GM21825 (cell line): ENCODE data around the gene ATF3.

ENCODE experiments used
- ATAC-seq: cut with Tn5 transposase; IDR thresholded peaks from one replicate; pipeline ENCODE4 v1.9.1; 2021; ENCODE audit warnings: mild to moderate bottlenecking, moderate library complexity; ENCODE audit not compliant: unreplicated experiment

The ATF3 gene

DNA sequence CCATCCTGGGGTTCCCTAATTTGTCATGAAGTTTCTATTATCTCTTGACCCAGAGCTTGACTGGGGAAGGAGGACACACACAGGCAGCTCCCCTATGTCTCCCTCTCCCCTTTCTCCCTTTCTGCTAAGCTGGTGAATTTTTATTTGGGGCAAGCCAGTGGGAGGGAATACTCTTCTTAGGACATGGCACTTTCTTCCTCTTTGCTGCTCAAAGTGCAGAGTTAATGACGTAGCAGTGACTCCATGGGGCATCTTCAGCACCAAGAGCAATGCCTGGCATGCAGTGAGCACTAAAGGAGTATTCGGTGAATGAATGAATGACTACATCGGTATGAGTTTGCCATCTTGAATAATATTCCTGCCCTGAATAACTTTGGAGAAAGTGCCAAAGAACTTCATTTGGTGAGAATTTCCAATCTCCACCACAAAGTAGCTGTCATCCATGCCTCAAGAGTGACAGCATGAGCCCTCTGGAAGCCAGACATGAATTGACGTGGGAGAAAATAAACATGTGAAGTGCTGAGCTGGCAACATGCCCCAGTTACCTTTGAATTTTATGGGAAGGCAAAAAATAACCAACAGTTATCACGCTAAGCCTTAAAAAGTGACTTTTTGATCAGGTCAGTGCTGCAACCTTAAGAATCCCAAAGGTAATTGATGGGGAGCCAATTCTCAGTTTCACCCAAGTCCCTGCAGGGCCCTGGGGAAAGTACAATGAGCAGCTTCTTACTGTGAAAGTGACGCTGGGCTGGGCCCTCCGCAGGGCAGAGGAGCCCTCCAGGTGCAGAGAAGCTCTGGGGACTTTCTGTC lies 22.1 kb upstream of the ATF3 start:
- peak; percentile 96 for ATAC-seq

- ATAC-seq = no peak
These were observed 21.3 kb upstream of the ATF3 start for GRCh38 chr1:212587016-212587887.

DNA sequence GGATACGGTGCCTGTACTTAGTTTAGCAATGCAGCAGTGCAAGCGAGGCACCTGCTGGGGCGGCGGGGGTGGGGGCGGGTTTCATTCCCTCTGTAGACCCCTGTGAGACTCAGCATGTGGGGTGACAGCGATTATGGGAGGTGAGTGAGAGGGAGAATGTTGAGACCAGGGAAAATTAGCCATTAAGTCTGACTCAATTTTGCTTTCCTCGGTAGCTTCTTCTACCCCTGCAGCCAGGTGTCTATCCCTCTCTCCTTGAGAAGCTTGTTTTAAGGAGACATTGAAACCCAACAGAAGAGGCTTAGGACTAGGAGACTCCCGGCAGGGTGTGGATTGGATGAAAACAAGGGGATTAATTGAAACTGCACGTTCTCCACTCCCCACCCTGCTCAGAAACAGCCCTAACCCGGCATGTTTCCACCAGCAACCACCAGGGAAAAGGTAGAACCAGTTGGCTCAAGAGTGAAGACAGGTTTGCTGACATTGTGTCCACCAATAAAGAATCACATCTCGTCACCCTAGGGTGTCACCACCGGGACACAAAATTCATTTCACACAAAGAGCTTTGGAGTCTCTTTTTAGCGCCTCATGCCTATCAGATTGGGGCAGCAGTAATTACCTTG lies 20.6 kb upstream of the ATF3 start:
- ATAC-seq = no peak

- no peak for ATAC-seq
These were observed 19.1 kb upstream of the ATF3 start for GRCh38 chr1:212589446-212589845.

GRCh38 chr1:212591922-212592321 lies 16.6 kb upstream of the ATF3 start:
- ATAC-seq = no peak

GRCh38 chr1:212593821-212594251 lies 14.7 kb upstream of the ATF3 start:
- ATAC-seq = no peak

DNA sequence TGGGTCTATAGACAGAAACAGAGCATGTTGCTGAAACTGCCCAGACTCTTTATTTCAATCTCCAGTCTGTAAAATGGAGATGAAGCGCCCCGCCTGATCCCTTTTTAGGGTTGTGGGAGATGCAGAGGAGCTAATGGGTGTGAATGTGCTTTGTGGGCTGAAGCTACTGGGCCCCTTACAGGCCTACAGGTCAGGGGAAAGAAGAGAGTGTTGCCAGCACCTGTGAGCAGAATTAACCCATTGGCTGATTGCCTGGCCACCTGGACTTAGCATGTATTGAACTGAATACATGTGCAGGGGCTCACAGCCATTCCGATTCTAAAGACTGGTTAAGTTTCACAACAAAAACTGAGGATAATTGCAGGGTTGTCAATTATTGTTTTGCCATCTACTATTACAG lies 13.9 kb upstream of the ATF3 start:
- ATAC-seq = no peak

GRCh38 chr1:212595229-212595628 lies 13.3 kb upstream of the ATF3 start:
- ATAC-seq = no peak

DNA sequence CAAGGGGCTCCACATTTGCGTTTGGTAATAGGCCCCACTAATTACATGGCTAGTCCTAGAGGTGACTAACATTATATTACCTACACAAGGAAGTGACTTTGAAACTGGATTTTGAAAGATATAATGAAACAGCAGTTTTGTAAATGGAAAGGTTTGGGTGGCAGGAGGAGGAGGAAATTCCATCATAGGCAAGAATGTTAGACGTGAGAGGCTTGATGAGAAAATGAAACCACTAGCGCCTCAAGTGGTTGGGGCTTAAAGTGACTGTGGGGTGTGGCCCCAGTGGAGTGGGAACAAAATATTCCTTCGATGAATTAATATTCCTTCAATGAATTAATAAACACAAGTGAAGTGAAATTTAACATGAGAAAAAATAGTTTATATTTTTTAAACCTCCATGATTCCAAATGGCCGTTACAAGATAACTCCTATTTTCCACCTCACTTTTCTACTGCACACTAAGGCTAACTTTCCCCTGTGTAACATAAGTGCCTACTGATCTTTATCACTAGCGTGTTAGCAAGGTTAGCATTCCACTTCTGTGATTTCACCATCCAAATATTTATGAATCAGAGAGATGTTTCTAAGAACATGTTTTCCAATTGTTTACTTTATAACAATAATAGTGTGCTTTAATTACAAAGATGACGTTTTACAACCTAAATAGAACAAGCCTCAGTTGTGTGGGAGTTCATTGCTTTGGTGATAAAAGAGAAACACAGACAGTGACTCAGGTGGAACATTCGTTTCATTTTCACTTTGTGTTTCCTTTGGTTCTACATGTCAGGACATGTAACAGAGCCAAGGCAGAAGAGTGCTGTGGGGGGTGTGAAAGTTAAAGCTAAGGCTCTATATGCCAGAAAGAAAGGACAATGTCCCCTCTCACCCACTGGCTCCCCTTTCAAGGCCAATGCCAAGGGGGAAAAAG lies 12.5 kb upstream of the ATF3 start:
- ATAC-seq = peak; percentile 90

DNA sequence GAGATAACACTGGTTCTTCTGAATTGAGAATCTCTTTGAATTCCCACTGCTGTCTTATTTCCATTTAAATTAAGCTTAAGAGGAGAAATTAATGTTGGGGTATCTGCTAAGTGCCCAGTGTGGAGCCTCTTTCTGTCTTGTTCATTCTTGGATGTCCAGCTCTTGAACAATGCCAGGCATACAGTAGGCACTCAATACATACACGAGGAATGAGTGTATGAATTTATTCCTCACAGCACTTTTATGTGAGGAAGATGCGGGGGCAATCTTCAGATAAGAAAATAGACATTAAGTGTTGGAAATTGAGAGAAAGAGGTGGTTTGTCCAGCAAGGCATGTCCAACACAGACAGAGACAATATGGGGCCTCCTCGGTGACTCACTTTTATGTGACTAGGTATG lies 11.8 kb upstream of the ATF3 start:
- ATAC-seq = no peak

GRCh38 chr1:212597487-212597886 lies 11.1 kb upstream of the ATF3 start:
- ATAC-seq = no peak

DNA sequence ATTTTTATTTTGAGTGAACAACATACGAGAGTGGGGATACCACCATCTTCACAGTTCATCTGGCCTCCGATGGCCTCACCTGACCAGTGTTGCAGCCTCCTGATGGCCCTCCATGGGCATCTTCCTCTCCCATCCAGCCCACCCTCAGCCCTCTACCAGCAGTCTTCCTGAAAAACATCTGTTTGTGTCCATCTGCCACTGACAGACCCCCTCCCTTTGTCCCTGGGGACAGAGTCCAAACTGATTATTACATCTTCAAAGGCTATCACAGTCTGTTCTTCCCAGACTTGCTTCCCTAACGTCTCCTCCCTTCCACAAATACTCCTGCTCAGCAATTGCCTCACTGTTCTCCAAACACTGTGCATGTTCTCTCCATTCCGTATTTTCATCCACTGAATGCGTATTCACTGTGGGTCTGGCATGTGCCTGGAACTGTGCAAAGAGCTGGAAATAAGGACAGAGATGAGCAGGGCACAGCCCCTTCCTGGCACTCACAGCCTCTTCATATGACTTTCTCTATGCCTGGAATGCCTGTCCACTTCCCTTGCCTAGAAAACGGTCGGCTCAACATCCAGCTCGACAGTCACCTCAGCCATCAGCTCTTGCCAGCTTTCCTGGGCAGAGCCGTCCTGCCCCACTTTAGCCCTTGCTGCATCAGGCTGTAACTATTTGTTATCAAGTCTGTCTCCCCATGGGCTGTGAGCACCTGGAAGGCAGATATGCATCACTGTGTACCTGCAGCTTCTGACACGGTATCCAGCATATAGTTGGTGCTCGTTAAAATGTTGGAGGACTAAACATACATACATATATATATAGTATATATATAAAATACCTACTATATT lies 8.3 kb upstream of the ATF3 start:
- no peak for ATAC-seq

GRCh38 chr1:212600980-212601379 lies 7.6 kb upstream of the ATF3 start:
- ATAC-seq = no peak

- ATAC-seq = no peak
These were observed 7.0 kb upstream of the ATF3 start for GRCh38 chr1:212601524-212601923.

GRCh38 chr1:212605441-212606394 lies 2.8 kb upstream of the ATF3 start:
- no peak for ATAC-seq

DNA sequence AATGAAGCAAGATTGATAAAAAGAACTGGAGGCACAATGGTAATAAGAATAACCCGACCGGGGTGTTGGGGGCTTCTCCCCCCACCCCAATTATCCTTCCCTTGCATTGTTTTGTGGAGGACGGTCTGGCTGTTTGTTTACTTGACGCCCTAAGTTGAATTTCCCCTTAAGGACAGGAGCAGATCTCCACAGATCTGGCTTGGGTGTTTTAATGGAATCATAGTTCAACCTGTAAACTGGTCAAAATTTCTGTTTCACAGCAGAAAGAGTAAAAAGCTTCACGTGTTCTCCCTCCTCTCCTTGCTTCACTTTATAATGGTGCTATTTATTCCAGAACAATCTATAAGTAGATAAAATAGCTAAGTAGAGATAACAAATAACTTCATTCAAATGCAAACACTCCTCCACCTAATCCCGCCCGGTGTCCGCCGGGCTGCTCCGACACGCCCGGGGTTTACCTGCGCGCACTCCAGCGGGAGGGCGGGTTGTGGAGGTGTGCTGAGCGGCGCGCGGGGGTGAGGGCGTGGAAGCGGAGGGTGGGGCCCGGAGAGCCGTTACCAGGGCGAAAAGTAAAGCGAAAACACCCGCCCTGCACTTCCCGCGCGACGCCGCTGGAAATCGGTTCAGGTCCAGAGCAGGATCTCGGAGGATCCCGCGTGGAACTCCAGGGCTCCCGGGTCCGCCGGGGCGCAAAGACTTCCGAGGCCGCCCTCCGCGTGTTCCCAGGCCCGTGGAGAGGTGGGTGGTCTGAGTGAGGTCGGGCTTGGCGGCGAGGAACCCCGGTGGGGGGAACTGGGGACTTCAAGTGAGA lies 2.0 kb upstream of the ATF3 start:
- no peak for ATAC-seq

GRCh38 chr1:212607206-212607912 lies 1.2 kb upstream of the ATF3 start:
- ATAC-seq = no peak
